AG09319 (cell line): ENCODE results near the gene FBRSL1.
"Not testable (repeated sequence)": the region's sequence is repeated elsewhere in the genome, so short reads cannot be mapped to it uniquely, and the experiment has no call there.

Source experiments
- DNase-seq: peaks from one replicate; pipeline ENCODE4 v3.0.0-alpha.2; 2010; ENCODE audit warnings: low read depth; ENCODE audit errors: extremely low read depth
- CTCF ChIP-seq: IDR thresholded peaks from 2 replicates; pipeline ENCODE4 v1.5.1; 2011; ENCODE audit warnings: low read depth, mild to moderate bottlenecking, inconsistent platforms, low read length, moderate library complexity

The FBRSL1 gene

GRCh38 chr12:132470397-132470796 lies 19.6 kb upstream of the FBRSL1 start:
- no peak for TF ChIP-seq CTCF
- DNase-seq: no peak

GRCh38 chr12:132471011-132471857 lies 18.7 kb upstream of the FBRSL1 start:
- no peak for DNase-seq
- TF ChIP-seq CTCF: no peak

- DNase-seq: no peak
- no peak for TF ChIP-seq CTCF
These were observed 18.1 kb upstream of the FBRSL1 start for GRCh38 chr12:132471858-132472255.

GRCh38 chr12:132472386-132472785 lies 17.6 kb upstream of the FBRSL1 start:
- TF ChIP-seq CTCF: no peak
- no peak for DNase-seq

- DNase-seq: no peak
- no peak for TF ChIP-seq CTCF
These were observed 15.7 kb upstream of the FBRSL1 start for GRCh38 chr12:132474237-132474741.

GRCh38 chr12:132474799-132475303 lies 15.1 kb upstream of the FBRSL1 start:
- DNase-seq: not testable (repeated sequence)

- DNase-seq: no peak
- TF ChIP-seq CTCF: no peak
These were observed 14.5 kb upstream of the FBRSL1 start for GRCh38 chr12:132475304-132476037.
